HepG2 (cell line): ENCODE data around the gene NRG3. TPM values are rescaled to one million over a fixed set of nuclear protein-coding genes. Genes with fewer than 3 reads are reported as not detected.

Experiments used
- ATAC-seq: fragments of 200-7000 bp; cut with Tn5 transposase; 3 replicates; pipeline ENCODE4 v1.9.1; 2020; ENCODE audit warnings: mild to moderate bottlenecking, moderate library complexity
- BruUV-seq: library from RNA; stranded (reverse); fragments of 400-500 nt; replicated peaks from 2 replicates; lab custom pipeline; 2021; lab: Mats Ljungman, UMichigan
- CTCF ChIA-PET: fragments of 300-600 bp; formaldehyde crosslinking; extraction: SDS; loops from one replicate; lab custom pipeline; 2021; ENCODE audit warnings: low total read pairs, inconsistent platforms, low intra/inter-chr PET ratio; lab: Yijun Ruan, JAX
- POLR2A ChIA-PET: fragments of 350-600 bp; sonication (Branson Sonifier 250); formaldehyde crosslinking; loops from one replicate; lab custom pipeline; 2020; ENCODE audit warnings: antibody characterized with exemption, inconsistent platforms; lab: Yijun Ruan, JAX
- DNase-seq: peaks from one replicate; pipeline ENCODE4 v3.0.0-alpha.2; 2015; ENCODE audit warnings: low spot score
- FAIRE-seq: peaks from 3 replicates; lab custom pipeline; 2011; peaks lifted over from hg19 to GRCh38; lab: Jason Lieb, UNC
- H2AFZ ChIP-seq: one replicate; pipeline ENCODE4 v1.6.1; 2011; ENCODE audit warnings: low read length, inconsistent platforms
- H3K27ac ChIP-seq: fragments of 300-600 bp; 3 replicates; pipeline ENCODE4 v1.8.0; 2011; ENCODE audit warnings: mixed run types, mild to moderate bottlenecking, mixed read lengths, low read length, inconsistent platforms; ENCODE audit not compliant: insufficient read depth; ENCODE audit errors: extremely low read length
- H3K27me3 ChIP-seq, 2 experiments: fragments of 200-600 bp in 1 of 2; 2 replicates in 1 of 2; 3 replicates in 1 of 2; pipeline versions ENCODE4 v1.6.0 to v1.8.0; 2011; ENCODE audit warnings: low read length in 2 of 2, mild to moderate bottlenecking in 2 of 2, moderate library complexity in 2 of 2, inconsistent platforms in 1 of 2; ENCODE audit not compliant: insufficient read depth in 2 of 2, control insufficient read depth in 1 of 2
- H3K36me3 ChIP-seq, 2 experiments: fragments of 200-600 bp in 1 of 2; replicated peaks in 1 of 2; 2 replicates in 1 of 2; 3 replicates in 1 of 2; pipeline versions ENCODE4 v1.5.1 to v1.8.0; 2011; ENCODE audit warnings: low read length in 2 of 2, inconsistent platforms in 1 of 2; ENCODE audit not compliant: insufficient read depth in 2 of 2, control insufficient read depth in 1 of 2
- H3K4me1 ChIP-seq: 2 replicates; pipeline ENCODE4 v1.5.1; 2012; ENCODE audit warnings: low read length, inconsistent platforms; ENCODE audit not compliant: insufficient read depth
- H3K4me2 ChIP-seq: 2 replicates; pipeline ENCODE4 v1.6.0; 2011; ENCODE audit warnings: low read depth, low read length, inconsistent platforms
- H3K4me3 ChIP-seq, 3 experiments: fragments of 200-600 bp in 1 of 3; sonication (generic), shearing (Covaris generic) in 1 of 3; replicated peaks in 1 of 3; 2 replicates each; pipeline ENCODE4 v1.5.1; 2011 to 2016; ENCODE audit warnings: low read length in 3 of 3, inconsistent platforms in 2 of 3, low read depth in 2 of 3, mild to moderate bottlenecking in 2 of 3, control low read depth in 1 of 3, mixed read lengths in 1 of 3; ENCODE audit not compliant: insufficient read depth in 1 of 3
- H3K79me2 ChIP-seq: one replicate; pipeline ENCODE4 v1.6.1; 2011; ENCODE audit warnings: low read length, inconsistent platforms; ENCODE audit not compliant: insufficient read depth
- H3K9ac ChIP-seq: 2 replicates; pipeline ENCODE4 v1.6.0; 2011; ENCODE audit warnings: mild to moderate bottlenecking, low read depth, low read length, inconsistent platforms; ENCODE audit not compliant: insufficient read depth
- H3K9me3 ChIP-seq: 2 replicates; pipeline ENCODE4 v1.5.1; 2012; ENCODE audit warnings: mild to moderate bottlenecking, low read length
- H4K20me1 ChIP-seq: 2 replicates; pipeline ENCODE4 v1.6.0; 2011; ENCODE audit warnings: inconsistent platforms, mild to moderate bottlenecking, low read length, moderate library complexity; ENCODE audit not compliant: insufficient read depth
- AHR ChIP-seq: IDR thresholded peaks from 2 replicates; pipeline ENCODE4 v1.6.1; 2018; ENCODE audit warnings: missing genetic modification reagents, missing compliant biosample characterization
- FOXC1 ChIP-seq: sonication (generic); formaldehyde crosslinking; IDR thresholded peaks from 2 replicates; pipeline ENCODE4 v1.8.0; 2022; ENCODE audit warnings: mild to moderate bottlenecking, missing genetic modification reagents, borderline replicate concordance
- NFE2L2 ChIP-seq: fragments of 150-350 bp; IDR thresholded peaks from 2 replicates; pipeline ENCODE4 v1.6.1; 2014; ENCODE audit warnings: low read length
- NPAS2 ChIP-seq: sonication (generic); formaldehyde crosslinking; IDR thresholded peaks from 2 replicates; pipeline ENCODE4 v1.8.0; 2022; ENCODE audit warnings: mild to moderate bottlenecking, missing genetic modification reagents, borderline replicate concordance
- PITX1 ChIP-seq: sonication (generic); formaldehyde crosslinking; IDR thresholded peaks from 2 replicates; pipeline ENCODE4 v1.5.1; 2020; ENCODE audit warnings: mild to moderate bottlenecking, missing genetic modification reagents
- SIN3B ChIP-seq: fragments of 150-350 bp; IDR thresholded peaks from 2 replicates; pipeline ENCODE4 v1.6.1; 2014; ENCODE audit warnings: low read length
- SP140L ChIP-seq: sonication (generic); formaldehyde crosslinking; IDR thresholded peaks from 2 replicates; pipeline ENCODE4 v1.4.0; 2020; ENCODE audit warnings: missing genetic modification reagents, borderline replicate concordance
- SP2 ChIP-seq: sonication (generic); formaldehyde crosslinking; IDR thresholded peaks from 2 replicates; pipeline ENCODE4 v1.5.1; 2020; ENCODE audit warnings: mild to moderate bottlenecking, missing genetic modification reagents
- THAP8 ChIP-seq: sonication (generic); formaldehyde crosslinking; IDR thresholded peaks from 2 replicates; pipeline ENCODE4 v1.5.1; 2020; ENCODE audit warnings: missing genetic modification reagents, mild to moderate bottlenecking, borderline replicate concordance
- ZFP37 ChIP-seq: sonication (generic); formaldehyde crosslinking; IDR thresholded peaks from 2 replicates; pipeline ENCODE4 v1.4.0; 2020; ENCODE audit warnings: missing genetic modification reagents, borderline replicate concordance
- ZNF275 ChIP-seq: sonication (generic); formaldehyde crosslinking; IDR thresholded peaks from 2 replicates; pipeline ENCODE4 v1.8.0; 2022; ENCODE audit warnings: missing genetic modification reagents, mild to moderate bottlenecking, inconsistent platforms, borderline replicate concordance
- ZNF329 ChIP-seq: sonication (generic); formaldehyde crosslinking; IDR thresholded peaks from 2 replicates; pipeline ENCODE4 v1.9.0; 2021; ENCODE audit warnings: low read depth, mild to moderate bottlenecking, missing genetic modification reagents
- ZNF431 ChIP-seq: sonication (generic); formaldehyde crosslinking; IDR thresholded peaks from 2 replicates; pipeline ENCODE4 v1.9.0; 2022; ENCODE audit warnings: missing genetic modification reagents, low read depth, mild to moderate bottlenecking, borderline replicate concordance
- ZNF580 ChIP-seq: IDR thresholded peaks from 2 replicates; pipeline ENCODE4 v1.6.1; 2016; ENCODE audit warnings: low read depth, borderline replicate concordance
- ZNF83 ChIP-seq: sonication (generic); formaldehyde crosslinking; IDR thresholded peaks from 2 replicates; pipeline ENCODE4 v1.4.0; 2020; ENCODE audit warnings: missing genetic modification reagents, mild to moderate bottlenecking, borderline replicate concordance
- WGBS: methylation state at CpG from one replicate; pipeline ENCODE4 v1.1.6; 2017; ENCODE audit warnings: low lambda C conversion rate; 5-methylcytosine and 5-hydroxymethylcytosine counted together
- in situ Hi-C: cut with HindIII; loops from 2 replicates; pipeline ENCODE4 v1.10.0; 2017; ENCODE audit warnings: low pct_unique_long_range_greater_than_20kb; ENCODE audit not compliant: extremely low pct_ligation_motif_present
- intact Hi-C: fragments of 100-400 bp; cut with micrococcal nuclease; formaldehyde crosslinking; loops from one replicate; pipeline ENCODE4 v1.10.0; 2022; ENCODE audit not compliant: unreplicated experiment
- polyA plus RNA-seq, 8 experiments: library from polyadenylated mRNA; depleted of rRNA in 3 of 8; stranded (reverse) in 7 of 8; unstranded in 1 of 8; fragments of >200 nt; fragmentation: Illumina TruSeq in 4 of 8; extraction: Trizol in 4 of 8; gene quantifications; 2 replicates each; pipeline versions ENCODE4 v1.2.1 to v1.2.3, GENCODE V29; 2011 to 2016; ENCODE audit warnings: low read depth in 4 of 8, missing spikeins in 1 of 8, mixed read lengths in 1 of 8; ENCODE audit not compliant: insufficient read depth in 1 of 8
- total RNA-seq, 5 experiments: library from RNA; depleted of rRNA; stranded (reverse); fragments of >200 nt; fragmentation: Illumina TruSeq; extraction: Trizol; gene quantifications; 2 replicates each; pipeline ENCODE4 v1.2.3, GENCODE V29; 2016; ENCODE audit warnings: low read depth in 1 of 5

NRG3 gene
- total and polyA plus RNA-seq, 2 of the 13 experiments (the other 11 are each of a cell fraction or from before 2014, with no cell fraction given): not detected

- BruUV-seq: no TSS peak
- peaks cover 73% of the 10 kb centered on the region for H3K9me3 ChIP-seq
- in situ Hi-C loops: no loop called here
These were observed 884.1 kb downstream of the NRG3 start for GRCh38 chr10:82759050-82759449.

GRCh38 chr10:82762641-82763040 lies 887.6 kb downstream of the NRG3 start:
- intact Hi-C loops (no loop called here), in situ Hi-C loops (no loop called here)
- POLR2A ChIA-PET: no interaction called here
- no peaks in the 10 kb centered on the region for H4K20me1 ChIP-seq
- no peak overlapping the region for H3K27ac ChIP-seq
- H3K36me3 ChIP-seq: no peaks in the 10 kb centered on the region
- 25% methylated on average over 2 of the region's 2 CpGs for WGBS
- no peak overlapping the region for H2AFZ ChIP-seq
- no peaks in the 10 kb centered on the region for H3K79me2 ChIP-seq
- no TSS peak for BruUV-seq
- H3K9ac ChIP-seq: no peak overlapping the region
- CTCF ChIA-PET: no interaction called here
- no peaks in the 10 kb centered on the region for H3K4me1 ChIP-seq
- H3K9me3 ChIP-seq: peaks cover 51% of the 10 kb centered on the region
- ATAC-seq (no peak), DNase-seq (no peak), FAIRE-seq (no peak)
- no peak for TF ChIP-seq THAP8
- no peak for TF ChIP-seq SP2 (CRISPR knock-in tag)
- no peak for TF ChIP-seq PITX1
- no peak for TF ChIP-seq ZFP37 (CRISPR knock-in tag)
- no peak for TF ChIP-seq AHR (CRISPR knock-in tag)
- TF ChIP-seq NPAS2 (CRISPR knock-in tag): no peak
- TF ChIP-seq SIN3B: no peak
- no peaks in the 10 kb centered on the region for H3K27me3 ChIP-seq
- H3K4me2 ChIP-seq: no peak overlapping the region
- no peak overlapping the region for H3K4me3 ChIP-seq

More at GRCh38 chr10:82759050-82759449, 884.1 kb downstream of the NRG3 start:
- intact Hi-C loops: no loop called here
- Histone ChIP-seq H2AFZ (no peak overlapping the region), H3K4me1 (no peaks in the 10 kb centered on the region), H3K4me3 (no peak overlapping the region), H3K27ac (no peak overlapping the region), H3K79me2 (no peaks in the 10 kb centered on the region), H4K20me1 (no peaks in the 10 kb centered on the region), H3K36me3 (no peaks in the 10 kb centered on the region), H3K4me2 (no peak overlapping the region), H3K27me3 (no peaks in the 10 kb centered on the region), H3K9ac (no peak overlapping the region)
- POLR2A ChIA-PET: no interaction called here
- no peak for DNase-seq
- ATAC-seq: no peak
- 26% methylated on average over 1 of the region's 1 CpG for WGBS
- TF ChIP-seq ZNF580 (no peak), ZNF83 (CRISPR knock-in tag) (no peak), FOXC1 (CRISPR knock-in tag) (no peak), SP140L (no peak), ZNF431 (CRISPR knock-in tag) (no peak), ZNF329 (CRISPR knock-in tag) (no peak), NFE2L2 (no peak), ZNF275 (CRISPR knock-in tag) (no peak)
- CTCF ChIA-PET: no interaction called here
- no peak for FAIRE-seq
